T-cell (primary cell): Measurements from ENCODE around the gene PARP11. TPM values are rescaled to one million over a fixed set of nuclear protein-coding genes. Genes with fewer than 3 reads are reported as not detected.

Experiments used
- ATAC-seq, 4 experiments: fragments of 200-7000 bp in 3 of 4; fragments of 150-1000 bp in 1 of 4; cut with Tn5 transposase; replicated peaks in 1 of 4; 1 replicate in 3 of 4; 2 replicates in 1 of 4; pipeline ENCODE4 v1.10.0; 2021; ENCODE audit warnings: moderate library complexity in 3 of 4, mild to moderate bottlenecking in 2 of 4, moderate number of reproducible peaks in 1 of 4
- CTCF ChIA-PET, 2 donors: fragments of 300-600 bp; sonication (Branson Sonifier 250); formaldehyde crosslinking; loops; one replicate each; lab custom pipeline; 2022; ENCODE audit warnings: antibody characterized with exemption in 2 of 2; lab: Charles Lee
- POLR2A ChIA-PET, 2 donors: fragments of 300-600 bp; sonication (Branson Sonifier 250); formaldehyde crosslinking; loops; one replicate each; lab custom pipeline; 2022; ENCODE audit warnings: antibody characterized with exemption in 2 of 2; lab: Charles Lee
- DNase-seq, 35 experiments: peaks; one replicate each; pipeline versions ENCODE4 v3.0.0 to v3.0.0-alpha.2; 2013 to 2023
- H3K27ac ChIP-seq: one replicate; pipeline ENCODE4 v1.5.1; 2013; ENCODE audit warnings: low read length
- H3K27me3 ChIP-seq, 2 experiments: replicated peaks in 1 of 2; 1 replicate in 1 of 2; 2 replicates in 1 of 2; pipeline versions ENCODE4 v1.6.1 to v1.7.0; 2013; ENCODE audit warnings: low read length in 1 of 2, mixed read lengths in 1 of 2; ENCODE audit not compliant: control insufficient read depth in 2 of 2, insufficient read depth in 2 of 2; ENCODE audit errors: extremely low read depth in 1 of 2
- H3K36me3 ChIP-seq, 2 donors: 1 replicate in 1 of 2; 2 replicates in 1 of 2; pipeline versions ENCODE4 v1.6.1 to v1.7.0; 2013; ENCODE audit warnings: low read length in 1 of 2; ENCODE audit not compliant: control insufficient read depth in 2 of 2, insufficient read depth in 1 of 2; ENCODE audit errors: extremely low read depth in 1 of 2
- H3K4me1 ChIP-seq, 2 experiments: 1 replicate in 1 of 2; 2 replicates in 1 of 2; pipeline versions ENCODE4 v1.6.1 to v1.7.0; 2013; ENCODE audit warnings: low read length in 2 of 2, mixed read lengths in 1 of 2; ENCODE audit not compliant: insufficient read depth in 2 of 2, control insufficient read depth in 1 of 2; ENCODE audit errors: extremely low read depth in 1 of 2
- H3K4me3 ChIP-seq, 2 donors: 1 replicate in 1 of 2; 2 replicates in 1 of 2; pipeline versions ENCODE4 v1.5.1 to v1.7.0; 2013; ENCODE audit warnings: mild to moderate bottlenecking in 2 of 2, low read length in 1 of 2, moderate library complexity in 1 of 2; ENCODE audit not compliant: control insufficient read depth in 1 of 2; ENCODE audit errors: extremely low read depth in 1 of 2
- H3K9me3 ChIP-seq: 2 replicates; pipeline ENCODE4 v1.7.0; 2013
- H3K27ac Mint-ChIP-seq, 2 donors: one replicate each; pipeline ENCODE4 v1.8.0; 2020 to 2021; ENCODE audit warnings: mild to moderate bottlenecking in 2 of 2, mixed read lengths in 2 of 2
- H3K27me3 Mint-ChIP-seq, 2 donors: one replicate each; pipeline ENCODE4 v1.8.0; 2021 to 2022; ENCODE audit warnings: mixed read lengths in 2 of 2
- H3K36me3 Mint-ChIP-seq: one replicate; pipeline ENCODE4 v1.8.0; 2021; ENCODE audit warnings: mixed read lengths
- H3K4me1 Mint-ChIP-seq, 3 donors: one replicate each; pipeline ENCODE4 v1.8.0; 2020 to 2022; ENCODE audit warnings: mixed read lengths in 3 of 3, mild to moderate bottlenecking in 1 of 3
- H3K4me3 Mint-ChIP-seq, 3 donors: one replicate each; pipeline ENCODE4 v1.8.0; 2020 to 2022; ENCODE audit warnings: mild to moderate bottlenecking in 3 of 3, mixed read lengths in 3 of 3, moderate library complexity in 3 of 3
- H3K9me3 Mint-ChIP-seq, 3 donors: one replicate each; pipeline ENCODE4 v1.8.0; 2020 to 2022; ENCODE audit warnings: mixed read lengths in 3 of 3
- WGBS: methylation state at CpG from one replicate; pipeline ENCODE4 v1.1.5; 2013; ENCODE audit warnings: missing lambda C conversion rate; ENCODE audit not compliant: insufficient coverage; 5-methylcytosine and 5-hydroxymethylcytosine counted together
- total RNA-seq, 35 experiments: library from RNA in 6 of 35; stranded (reverse) in 6 of 35; fragments of 120-200 nt in 1 of 35; gene quantifications; one replicate each; pipeline versions ENCODE4 v1.2.1 to v1.2.4 and lab custom pipeline; 2013 to 2026

Gene PARP11
- total RNA-seq, 5 donors from 2014 or later (not counting 1 experiment from before 2014, with no cell fraction given), result 24.9 to 30.2 (median 26.3) TPM

- Histone ChIP-seq H3K27me3 (no peaks in the 10 kb centered on the region), H3K36me3 (no peaks in the 10 kb centered on the region), H3K9me3 (no peaks in the 10 kb centered on the region), H3K27ac (no peak overlapping the region), H3K4me1 (peaks cover 8 to 10% of the 10 kb centered on the region in 2 experiments), H3K4me3 (no peak overlapping the region)
- DNase-seq, result no peak
- ATAC-seq, result no peak
- Mint-ChIP-seq H3K9me3 (no peaks in the 10 kb centered on the region), H3K4me1 (peaks cover 18 to 28% (median 23%) of the 10 kb centered on the region in 3 donors), H3K36me3 (no peaks in the 10 kb centered on the region), H3K27ac (no peak overlapping the region), H3K4me3 (no peak overlapping the region), H3K27me3 (peaks cover 4 to 5% of the 10 kb centered on the region in 2 donors)
- POLR2A ChIA-PET, result interaction anchor here (0.6 to 0.7 kb wide), 3 partner anchors 52 to 451 kb away, joined by 3 to 5 read pairs (median 3); no protein-coding TSS in a partner anchor
- 90% methylated on average over 4 of the region's 11 CpGs for WGBS
- CTCF ChIA-PET, result interaction anchor here (0.6 to 0.9 kb wide), 2 partner anchors 81 kb away, joined by 4 read pairs; no protein-coding TSS in a partner anchor
These were observed 8.2 kb upstream of the PARP11 start for GRCh38 chr12:3881281-3881950.

GRCh38 chr12:3879846-3880245, 6.6 kb upstream of the PARP11 start:
- no peaks in the 10 kb centered on the region for H3K9me3 ChIP-seq
- POLR2A ChIA-PET, result no interaction called here
- peak overlapping the region in 1 of 3 donors; percentile 56 for H3K4me3 Mint-ChIP-seq
- peaks cover 11 to 20% (median 16%) of the 10 kb centered on the region in 3 donors for H3K4me1 Mint-ChIP-seq
- H3K27ac ChIP-seq, result no peak overlapping the region
- CTCF ChIA-PET, result no interaction called here
- H3K4me1 ChIP-seq, result peaks cover 4 to 5% of the 10 kb centered on the region in 2 experiments
- no peak for ATAC-seq
- H3K27me3 Mint-ChIP-seq, result peaks cover 4 to 5% of the 10 kb centered on the region in 2 donors
- H3K27me3 ChIP-seq, result no peaks in the 10 kb centered on the region
- H3K36me3 ChIP-seq, result no peaks in the 10 kb centered on the region
- no peak for DNase-seq
- peak overlapping the region; percentile 54 to 85 for H3K27ac Mint-ChIP-seq
- no peaks in the 10 kb centered on the region for H3K9me3 Mint-ChIP-seq
- 50% methylated on average over 1 of the region's 3 CpGs for WGBS
- H3K36me3 Mint-ChIP-seq, result no peaks in the 10 kb centered on the region
- no peak overlapping the region for H3K4me3 ChIP-seq

DNA sequence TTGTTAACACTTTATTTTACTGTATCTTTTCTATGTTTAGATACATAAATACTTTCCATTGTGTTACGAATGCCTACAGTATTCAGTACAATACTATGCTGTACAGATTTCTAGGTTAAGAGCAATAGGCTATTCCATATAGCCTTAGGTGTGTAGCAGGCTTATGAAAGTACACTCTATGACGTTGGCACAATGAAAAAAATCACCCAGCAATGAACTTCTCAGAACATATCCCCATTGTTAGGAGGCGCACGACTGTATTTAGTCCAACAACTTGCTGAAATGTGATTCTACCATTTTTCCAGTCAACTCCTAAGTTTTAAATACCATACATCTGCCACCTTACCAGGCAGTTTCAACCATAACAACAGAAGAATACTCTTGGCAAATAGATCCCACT, 1.8 kb downstream of the PARP11 start:
- H3K4me1 ChIP-seq, result peaks cover 19 to 35% of the 10 kb centered on the region in 2 experiments
- H3K36me3 ChIP-seq, result no peaks in the 10 kb centered on the region
- Mint-ChIP-seq H3K27me3 (no peaks in the 10 kb centered on the region), H3K4me3 (peak overlapping the region; percentile 97 to 98 (median 97)), H3K9me3 (no peaks in the 10 kb centered on the region), H3K27ac (peak overlapping the region; percentile 99), H3K36me3 (peaks cover 8% of the 10 kb centered on the region), H3K4me1 (peaks cover 56 to 63% (median 60%) of the 10 kb centered on the region in 3 donors)
- peaks cover 2% of the 10 kb centered on the region for H3K9me3 ChIP-seq
- ATAC-seq, result no peak
- ChIA-PET POLR2A (no interaction called here), CTCF (interaction anchor here in 1 of 2 donors (1.0 kb wide), 1 partner anchor 37 kb away, joined by 3 read pairs; no protein-coding TSS in a partner anchor)
- H3K4me3 ChIP-seq, result peak overlapping the region in 1 of 2 donors; percentile 70
- peak in 1 of 35 experiments; percentile 37 for DNase-seq
- H3K27me3 ChIP-seq, result no peaks in the 10 kb centered on the region
- WGBS, result 40% methylated on average over 2 of the region's 4 CpGs
- H3K27ac ChIP-seq, result peak overlapping the region; percentile 90

- H3K9me3 Mint-ChIP-seq, result peaks cover 6 to 15% (median 13%) of the 10 kb centered on the region in 3 donors
These were observed 3.3 kb downstream of the PARP11 start for GRCh38 chr12:3869865-3870264.

GRCh38 chr12:3869433-3869832, 3.8 kb downstream of the PARP11 start:
- Mint-ChIP-seq H3K4me1 (peaks cover 61 to 77% (median 66%) of the 10 kb centered on the region in 3 donors), H3K27me3 (no peaks in the 10 kb centered on the region), H3K27ac (peak overlapping the region; percentile 99), H3K36me3 (peaks cover 26% of the 10 kb centered on the region), H3K9me3 (peaks cover 6 to 19% (median 13%) of the 10 kb centered on the region in 3 donors), H3K4me3 (peak overlapping the region; percentile 97 to 98 (median 97))
- ATAC-seq, result no peak
- WGBS, result 33% methylated on average over 1 of the region's 1 CpG
- no peaks in the 10 kb centered on the region for H3K36me3 ChIP-seq
- H3K9me3 ChIP-seq, result peaks cover 12% of the 10 kb centered on the region
- H3K4me1 ChIP-seq, result peaks cover 19 to 35% of the 10 kb centered on the region in 2 experiments
- peak overlapping the region in 1 of 2 donors; percentile 43 for H3K4me3 ChIP-seq
- ChIA-PET CTCF (interaction anchor here (0.5 to 1.1 kb wide), 4 partner anchors 9 to 408 kb away, joined by 5 to 6 read pairs (median 6); no protein-coding TSS in a partner anchor), POLR2A (interaction anchor here in 1 of 2 donors (0.6 to 0.7 kb wide), 3 partner anchors 8 to 460 kb away, joined by 3 to 6 read pairs (median 3); no protein-coding TSS in a partner anchor)
- no peak for DNase-seq
- peak overlapping the region; percentile 90 for H3K27ac ChIP-seq
- no peaks in the 10 kb centered on the region for H3K27me3 ChIP-seq

More at GRCh38 chr12:3869865-3870264, 3.3 kb downstream of the PARP11 start:
- peak overlapping the region; percentile 97 to 98 (median 97) for H3K4me3 Mint-ChIP-seq
- DNase-seq (peak in 3 of 35 experiments; percentile 17 to 53 (median 25)), ATAC-seq (no peak)
- H3K27me3 ChIP-seq, result no peaks in the 10 kb centered on the region
- peak overlapping the region; percentile 99 for H3K27ac Mint-ChIP-seq
- no CpG with 5 or more reads among the region's 6 CpGs for WGBS
- CTCF ChIA-PET, result interaction anchor here in 1 of 2 donors (0.6 kb wide), 1 partner anchor 405 kb away, joined by 6 read pairs; no protein-coding TSS in a partner anchor
- peaks cover 19 to 35% of the 10 kb centered on the region in 2 experiments for H3K4me1 ChIP-seq
- peaks cover 12% of the 10 kb centered on the region for H3K9me3 ChIP-seq
- POLR2A ChIA-PET, result interaction anchor here in 1 of 2 donors (0.6 to 0.7 kb wide), 3 partner anchors 9 to 460 kb away, joined by 3 to 6 read pairs (median 3); no protein-coding TSS in a partner anchor
- no peaks in the 10 kb centered on the region for H3K36me3 ChIP-seq
- no peaks in the 10 kb centered on the region for H3K27me3 Mint-ChIP-seq
- H3K27ac ChIP-seq, result peak overlapping the region; percentile 90
- H3K4me3 ChIP-seq, result peak overlapping the region; percentile 43 to 64
- H3K36me3 Mint-ChIP-seq, result peaks cover 22% of the 10 kb centered on the region
- H3K4me1 Mint-ChIP-seq, result peaks cover 57 to 72% (median 66%) of the 10 kb centered on the region in 3 donors

DNA sequence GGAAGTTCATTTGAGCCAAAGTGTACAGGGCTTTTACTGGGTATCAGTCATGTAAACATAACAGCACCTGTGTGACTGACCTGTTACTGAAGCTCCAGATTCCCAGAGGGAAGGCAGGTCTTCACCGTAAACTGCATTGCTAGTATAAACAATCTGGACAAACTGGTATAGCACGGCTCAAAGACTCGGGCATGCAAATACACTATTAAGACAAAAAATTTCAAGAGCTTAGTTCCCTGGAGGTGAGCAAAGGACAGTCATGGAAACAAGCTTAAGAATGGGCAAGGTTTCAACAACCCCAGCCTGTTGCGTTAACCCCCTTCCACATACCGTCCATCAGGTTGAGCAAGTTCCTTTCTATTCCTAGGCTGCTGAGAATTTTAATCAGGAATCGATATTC, 9.4 kb downstream of the PARP11 start:
- H3K4me1 ChIP-seq, result no peaks in the 10 kb centered on the region
- H3K4me3 Mint-ChIP-seq, result no peak overlapping the region
- H3K9me3 Mint-ChIP-seq, result peaks cover 6 to 19% (median 13%) of the 10 kb centered on the region in 3 donors
- peaks cover 12% of the 10 kb centered on the region for H3K9me3 ChIP-seq
- DNase-seq (no peak), ATAC-seq (no peak)
- no peaks in the 10 kb centered on the region for H3K27me3 Mint-ChIP-seq
- H3K27me3 ChIP-seq, result no peaks in the 10 kb centered on the region
- peaks cover 23 to 31% (median 30%) of the 10 kb centered on the region in 3 donors for H3K4me1 Mint-ChIP-seq
- H3K27ac Mint-ChIP-seq, result no peak overlapping the region
- H3K36me3 Mint-ChIP-seq, result peaks cover 62% of the 10 kb centered on the region
- ChIA-PET POLR2A (interaction anchor here in 1 of 2 donors (1.4 kb wide), 1 partner anchor 10 kb away, joined by 3 read pairs; no protein-coding TSS in a partner anchor), CTCF (no interaction called here)
- peaks cover 3 to 8% of the 10 kb centered on the region in 2 donors for H3K36me3 ChIP-seq
- WGBS, result 100% methylated on average over 3 of the region's 6 CpGs
- H3K27ac ChIP-seq, result no peak overlapping the region
- no peak overlapping the region for H3K4me3 ChIP-seq
